HG03342 (cell line): ENCODE data around the gene WASL.
A peak's percentile ranks its signal among the peaks of the same experiment; 100 is the strongest.

Experiments
- ATAC-seq: cut with Tn5 transposase; IDR thresholded peaks from one replicate; pipeline ENCODE4 v1.9.1; 2021; ENCODE audit warnings: mild to moderate bottlenecking, moderate library complexity; ENCODE audit not compliant: unreplicated experiment

The WASL gene

DNA sequence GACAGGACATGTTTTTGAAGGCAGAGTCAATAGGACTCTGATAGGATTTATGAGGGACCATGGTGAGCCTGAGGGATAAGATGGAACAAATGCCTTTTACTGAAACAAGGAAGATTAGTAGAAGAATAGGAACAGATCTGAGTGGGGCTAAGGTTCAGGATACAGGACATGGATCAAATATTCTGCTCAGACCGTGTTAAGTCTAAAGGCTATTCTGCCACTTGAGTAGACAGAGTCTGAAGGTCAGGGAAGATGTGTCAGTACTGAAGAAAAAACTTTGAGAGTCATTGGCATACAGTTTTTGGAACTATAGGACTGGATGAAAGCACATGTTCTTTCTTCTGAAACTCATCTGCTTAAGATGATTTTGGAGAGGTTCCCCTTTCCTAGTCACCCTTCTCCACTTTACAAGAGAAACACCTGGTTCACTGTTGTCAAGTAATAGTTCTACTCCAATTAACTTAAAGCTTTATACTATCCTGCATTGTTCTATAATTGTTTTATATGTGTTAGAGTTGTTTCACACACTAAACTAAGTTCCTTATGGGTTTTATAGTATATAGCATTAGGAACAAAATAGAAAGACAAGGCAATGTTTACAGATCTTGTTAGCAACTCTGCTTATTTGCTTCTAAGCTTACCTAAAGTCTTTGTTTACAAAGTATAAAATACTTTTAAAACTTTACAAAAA is 43.4 kb downstream of the WASL start:
- no peak for ATAC-seq

DNA sequence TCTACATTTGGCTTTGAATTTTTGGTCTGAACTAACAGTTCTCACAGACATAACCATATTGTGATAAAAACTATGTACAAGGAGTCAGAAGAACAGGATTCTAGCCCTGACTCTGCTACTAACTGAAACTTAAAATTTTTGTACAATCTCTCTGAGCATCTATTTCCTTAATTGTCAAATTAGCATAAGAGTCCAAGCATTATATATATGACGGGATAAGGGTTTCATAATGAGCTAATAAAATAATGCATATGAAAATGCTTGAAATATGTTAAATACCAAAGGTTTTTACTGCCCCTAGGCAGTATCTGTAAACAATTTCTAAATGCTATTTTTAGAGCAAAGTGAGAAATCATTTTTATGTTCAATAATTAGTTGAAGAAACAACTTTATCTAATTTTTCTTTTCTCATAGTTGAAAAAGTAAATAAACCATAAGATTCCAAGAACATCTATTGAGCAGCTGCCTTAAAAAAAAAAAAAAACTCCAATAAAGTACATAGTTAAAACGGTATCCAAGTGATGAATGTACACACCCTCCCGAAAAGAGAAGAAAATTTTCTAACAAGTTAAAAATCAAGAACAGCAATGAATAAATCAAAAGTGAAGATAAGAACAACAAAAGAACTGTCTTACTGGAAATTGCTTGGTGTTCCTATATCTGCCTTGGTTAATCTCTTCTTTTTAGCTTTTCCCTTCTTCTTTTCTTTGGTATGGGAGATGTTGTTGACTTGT is 52.7 kb downstream of the WASL start:
- ATAC-seq: no peak

DNA sequence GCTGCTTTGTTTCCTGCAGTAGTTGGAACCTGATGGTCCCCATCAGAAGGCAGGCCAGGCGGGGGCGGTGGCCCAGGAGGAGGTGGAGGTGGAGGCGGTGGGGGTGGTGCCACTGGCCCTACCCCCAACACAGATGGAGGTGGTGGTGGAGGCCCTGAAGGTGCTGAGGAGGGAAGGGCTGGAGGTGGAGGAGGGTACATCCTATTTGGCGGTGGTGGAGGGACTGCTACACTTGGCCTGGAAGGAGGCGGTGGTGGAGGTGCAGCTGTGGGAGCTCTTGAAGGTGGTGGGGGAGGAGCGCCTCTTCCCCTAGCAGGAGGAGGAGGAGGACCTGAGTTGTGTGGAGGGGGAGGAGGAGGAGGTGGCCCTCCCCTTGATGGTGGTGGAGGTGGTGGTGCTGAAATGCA is 56.3 kb downstream of the WASL start:
- no peak for ATAC-seq

DNA sequence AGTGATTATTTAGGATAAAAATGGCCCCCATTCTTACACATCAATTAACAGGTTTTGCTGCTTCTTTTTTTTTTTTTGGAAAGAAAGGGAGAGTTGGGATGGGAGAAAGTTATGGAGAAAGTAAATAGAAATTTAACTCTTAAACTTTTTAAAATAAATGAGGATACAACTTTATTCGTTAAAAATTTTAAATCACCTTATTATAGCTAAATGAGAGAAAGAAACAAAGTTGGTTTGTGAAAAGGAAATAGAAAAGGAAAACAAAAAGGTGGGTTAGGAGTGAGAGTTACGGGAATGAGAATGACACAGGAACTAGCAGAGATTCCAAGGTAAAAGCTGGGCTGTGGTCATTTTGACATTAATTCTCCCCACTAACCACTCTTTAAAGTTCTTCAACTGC is 58.3 kb downstream of the WASL start:
- no peak for ATAC-seq

DNA sequence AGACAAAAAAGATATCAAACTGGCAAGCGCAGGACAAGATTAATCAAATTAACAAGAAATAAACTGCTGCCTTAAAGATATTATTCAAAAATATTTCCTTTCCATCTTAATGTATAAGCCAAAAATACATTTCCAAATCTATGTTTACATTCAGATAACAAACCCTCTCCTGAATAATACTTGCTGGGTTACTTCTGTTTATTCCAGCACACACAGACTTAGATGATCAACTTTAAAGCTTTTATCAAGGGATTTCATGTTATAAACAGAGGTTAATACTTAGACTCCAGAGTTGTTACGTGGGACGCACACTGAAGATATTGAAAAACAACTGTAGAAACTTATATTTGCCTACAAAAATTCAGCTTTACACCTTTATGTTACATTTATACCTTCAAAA is 59.6 kb downstream of the WASL start:
- no peak for ATAC-seq

DNA sequence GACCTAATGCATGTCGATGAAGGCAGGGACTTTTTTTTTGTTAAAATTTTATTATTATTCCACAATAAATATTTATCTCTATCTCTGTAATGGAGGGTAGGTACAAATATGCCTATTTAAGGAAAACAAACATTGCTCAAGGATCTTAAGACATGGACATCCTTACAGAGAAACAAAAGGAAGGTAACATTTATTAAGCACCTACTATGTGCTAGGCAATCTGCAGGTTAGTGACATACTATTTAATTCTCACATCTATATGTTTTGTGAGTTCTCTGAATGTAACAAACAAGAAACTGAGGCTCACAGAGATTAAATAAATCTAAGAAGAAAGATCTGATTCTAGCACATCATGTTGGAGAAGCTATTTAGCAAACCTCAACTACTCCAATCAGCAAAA is 61.1 kb downstream of the WASL start:
- ATAC-seq: no peak

DNA sequence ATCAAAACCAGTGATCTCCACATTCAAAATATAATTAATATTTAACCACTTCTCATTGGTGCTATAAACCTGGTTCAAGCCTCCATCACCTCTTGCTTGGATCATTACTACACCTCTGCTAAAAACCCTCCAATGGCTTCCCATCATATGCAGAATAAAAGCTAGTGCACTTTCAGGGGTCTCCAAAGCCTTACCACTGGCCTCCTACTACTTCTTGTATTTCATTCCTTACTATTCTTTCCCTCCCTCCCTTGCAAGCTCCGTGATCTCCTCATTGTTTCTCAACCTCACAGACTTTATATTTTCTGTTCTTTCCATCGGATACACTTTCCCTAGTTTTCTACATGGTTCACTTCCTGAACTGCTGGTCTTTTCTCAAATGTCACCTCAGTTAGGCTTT is 61.6 kb downstream of the WASL start:
- ATAC-seq: no peak

DNA sequence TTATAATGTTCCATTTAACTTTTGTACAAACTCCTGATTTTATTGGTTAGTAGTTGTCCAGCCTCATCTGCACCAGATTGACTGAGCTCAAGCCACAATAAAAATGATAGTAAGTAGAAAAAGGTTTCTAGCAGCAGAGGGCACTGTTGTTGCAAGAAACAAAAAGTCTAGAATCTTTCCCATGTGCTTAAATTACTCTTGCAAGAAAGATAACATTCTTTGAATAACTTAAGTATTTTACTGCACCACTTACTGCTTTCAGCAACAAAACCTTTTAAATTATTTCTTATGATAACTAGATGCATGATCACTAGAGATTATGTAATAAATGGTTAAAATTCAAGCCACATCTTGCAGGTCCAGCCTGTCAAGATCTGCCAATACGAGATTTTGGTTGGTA is 66.1 kb downstream of the WASL start:
- ATAC-seq: peak; percentile 54

DNA sequence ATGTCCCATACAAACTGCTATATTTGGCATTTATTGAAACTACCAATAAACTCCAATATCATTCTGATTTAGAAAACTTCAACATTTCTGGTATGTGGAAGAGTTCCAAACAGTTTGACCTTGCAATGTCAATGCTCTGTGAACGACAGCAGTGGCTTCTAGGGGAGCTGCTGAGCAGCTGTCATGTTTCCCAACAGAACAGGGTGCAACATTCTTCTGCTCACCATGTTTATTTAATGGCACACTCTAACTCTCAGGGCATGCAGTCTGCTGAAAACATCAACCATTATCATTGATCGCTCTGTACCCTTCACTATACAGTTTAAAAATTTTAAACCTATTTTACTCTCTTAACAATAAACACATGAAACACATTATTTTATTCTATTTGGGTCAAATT is 67.2 kb downstream of the WASL start:
- ATAC-seq: no peak

DNA sequence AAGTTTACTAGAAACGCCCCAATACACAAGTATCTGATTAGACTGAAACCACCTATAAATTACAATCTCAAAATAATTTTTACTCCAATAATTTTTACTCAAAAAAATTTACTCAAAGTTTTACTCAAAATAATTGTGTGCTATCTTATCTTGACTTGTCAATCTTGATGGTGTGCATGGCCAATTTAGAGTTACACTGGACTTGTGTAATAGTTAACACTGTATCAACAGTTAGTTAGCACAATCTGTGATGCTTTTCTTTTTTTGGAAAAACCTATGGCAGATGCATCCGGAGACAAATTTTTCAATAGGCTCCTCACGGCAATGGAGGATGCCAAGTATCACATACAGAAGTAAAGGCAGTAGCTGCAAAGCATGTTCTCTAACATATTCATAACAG is 68.2 kb downstream of the WASL start:
- ATAC-seq: no peak

DNA sequence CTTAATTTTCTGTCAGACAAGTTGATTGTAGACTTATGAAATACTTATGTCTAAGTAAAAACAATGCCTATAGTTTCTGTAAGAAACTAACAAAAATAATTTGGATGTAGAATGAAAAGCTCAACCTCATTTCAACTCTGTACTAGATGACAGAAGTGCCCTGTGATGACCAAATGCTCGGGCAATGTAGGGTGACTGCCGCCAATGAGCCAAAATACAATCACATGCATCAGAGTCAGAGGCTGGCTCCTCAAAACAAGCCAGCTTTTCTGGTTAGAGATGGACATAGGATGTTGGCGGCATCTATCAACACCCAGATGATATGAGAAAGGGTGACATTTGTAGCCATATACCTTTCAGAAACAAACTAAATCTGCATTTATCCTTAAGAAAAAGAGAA is 69.2 kb downstream of the WASL start:
- no peak for ATAC-seq

DNA sequence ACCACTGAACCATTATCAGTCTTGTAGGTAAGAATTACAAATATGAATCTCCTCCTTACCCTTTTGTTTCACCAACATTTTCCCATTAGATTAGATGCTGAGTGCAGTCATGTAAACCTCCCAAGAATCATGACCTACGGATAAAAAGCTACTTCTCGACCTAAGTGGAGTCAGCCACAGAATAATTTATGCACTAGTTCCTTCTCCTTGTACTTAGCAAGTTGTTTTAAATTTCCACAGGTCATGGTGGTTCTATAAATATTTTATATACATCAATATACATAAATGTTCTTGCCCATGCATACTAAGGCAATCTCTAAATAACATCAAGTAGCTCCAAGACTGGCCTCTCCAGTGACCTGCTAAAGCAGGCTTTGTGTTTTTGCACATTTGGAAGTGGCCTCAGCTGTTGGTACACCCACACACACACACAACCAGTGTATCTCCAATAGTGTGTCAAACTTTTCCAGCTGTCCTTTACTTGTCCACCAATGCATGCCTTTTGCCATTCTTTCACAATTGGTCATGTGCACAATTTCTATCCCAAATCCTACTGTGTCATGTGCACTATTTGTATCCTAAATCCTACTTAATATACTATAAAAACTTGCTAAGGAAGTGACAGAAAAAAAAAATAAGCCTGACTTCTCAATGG is 71.6 kb downstream of the WASL start:
- no peak for ATAC-seq

DNA sequence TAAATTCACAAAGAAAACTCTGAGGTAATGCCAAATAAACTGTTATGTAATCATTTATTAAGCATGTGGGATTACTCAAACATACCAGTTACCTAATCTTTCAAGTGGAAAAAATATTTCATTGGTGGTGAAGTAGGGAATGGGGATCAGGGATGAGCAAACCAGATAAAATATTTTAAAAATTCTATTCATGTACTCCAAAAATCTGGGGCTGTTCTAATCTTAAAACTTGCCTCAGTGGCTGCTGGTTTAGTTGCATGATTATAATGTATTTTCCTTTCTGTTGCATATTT is 73.7 kb downstream of the WASL start:
- ATAC-seq: no peak

DNA sequence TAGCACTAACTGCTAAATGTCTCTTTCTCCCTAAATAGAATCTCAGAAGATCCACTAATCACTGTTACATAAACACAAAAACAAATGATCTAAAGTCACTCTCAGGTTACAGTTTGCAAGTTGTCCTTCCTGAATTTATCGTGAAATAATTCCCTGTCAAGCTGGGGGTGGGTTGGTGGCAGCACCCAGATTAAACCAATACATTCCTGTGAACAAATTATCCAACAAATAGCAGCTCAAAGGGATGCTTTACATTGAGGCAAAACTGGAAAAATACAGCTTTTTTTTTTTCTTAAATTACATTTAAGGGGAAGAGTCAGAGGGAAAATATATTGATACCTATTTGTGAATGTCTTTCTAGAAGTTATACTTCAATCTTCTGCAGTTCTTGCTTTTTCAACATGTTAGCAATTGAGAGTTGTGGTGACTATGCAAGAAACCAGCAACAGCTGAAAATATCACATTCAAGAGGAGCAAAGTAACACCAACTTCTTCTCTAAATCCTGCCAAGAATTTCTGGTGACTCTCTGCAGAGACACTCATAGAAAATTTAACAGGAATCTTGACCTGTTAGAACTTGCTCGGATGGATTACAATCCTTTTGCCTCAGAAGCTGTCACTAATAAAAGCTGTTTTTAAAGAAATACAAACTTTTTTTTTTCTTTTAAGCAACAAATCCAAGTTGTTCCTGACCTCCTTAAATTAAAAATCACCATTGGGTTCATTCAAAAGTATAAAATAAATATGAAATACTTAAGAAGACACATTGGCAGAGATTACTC is 74.2 kb downstream of the WASL start:
- ATAC-seq: no peak

DNA sequence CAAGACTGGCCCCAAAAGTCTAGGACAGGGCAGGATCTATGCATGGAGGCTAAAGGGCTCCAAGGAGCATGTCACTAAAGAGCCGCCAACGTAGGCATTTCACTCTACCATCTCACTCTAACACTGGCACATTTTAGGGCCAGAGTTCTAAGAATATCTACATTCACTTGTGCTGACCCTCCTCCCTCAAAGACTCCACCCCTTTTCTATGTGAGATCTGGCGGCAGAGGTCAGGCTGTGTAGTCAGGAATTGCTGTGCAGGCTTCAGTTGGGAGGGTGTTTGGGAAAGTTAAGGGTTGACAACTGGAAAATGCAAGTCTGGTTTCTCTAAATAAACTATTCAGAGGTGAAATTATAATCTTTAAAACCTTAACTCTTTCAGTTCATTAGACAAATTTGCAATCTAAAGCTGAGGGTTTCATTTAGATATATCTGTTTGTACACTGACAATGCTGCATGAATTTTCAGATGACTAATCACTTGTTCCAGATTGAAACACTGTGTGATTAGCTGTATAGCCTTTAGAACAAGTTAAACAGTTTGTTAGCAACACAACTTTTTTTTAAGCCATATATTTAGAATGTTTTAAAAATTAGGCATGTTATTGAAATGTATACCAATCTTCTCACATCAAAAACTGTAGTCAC is 74.9 kb downstream of the WASL start:
- ATAC-seq: no peak

DNA sequence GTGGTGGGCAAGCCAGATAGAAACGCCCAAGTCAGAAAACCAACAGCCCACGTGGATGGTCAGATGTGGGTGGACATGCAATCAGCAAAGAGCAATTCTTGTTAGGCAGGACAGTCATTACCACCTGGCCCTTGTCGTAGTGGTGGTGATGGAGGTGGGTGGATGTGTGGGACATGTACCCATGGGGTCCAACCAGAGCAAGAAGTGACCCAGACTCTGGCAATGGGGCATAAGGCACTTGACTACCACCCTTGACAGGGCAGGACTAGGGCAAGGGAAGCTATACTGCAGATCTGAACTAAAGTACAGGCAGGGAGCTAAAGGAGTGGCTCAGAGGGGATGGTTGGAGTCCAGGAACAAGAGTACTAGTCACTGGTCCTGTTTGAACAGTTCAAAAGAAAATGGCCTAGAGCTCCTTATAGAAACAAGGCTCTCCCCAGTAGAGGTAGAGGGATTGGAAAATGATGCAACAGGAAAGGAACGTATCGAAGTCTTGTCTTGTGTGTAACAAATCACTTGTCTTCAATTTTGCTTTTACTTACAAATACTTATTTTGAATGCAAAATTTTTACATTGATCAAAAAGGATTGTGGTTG is 75.6 kb downstream of the WASL start:
- ATAC-seq: no peak

DNA sequence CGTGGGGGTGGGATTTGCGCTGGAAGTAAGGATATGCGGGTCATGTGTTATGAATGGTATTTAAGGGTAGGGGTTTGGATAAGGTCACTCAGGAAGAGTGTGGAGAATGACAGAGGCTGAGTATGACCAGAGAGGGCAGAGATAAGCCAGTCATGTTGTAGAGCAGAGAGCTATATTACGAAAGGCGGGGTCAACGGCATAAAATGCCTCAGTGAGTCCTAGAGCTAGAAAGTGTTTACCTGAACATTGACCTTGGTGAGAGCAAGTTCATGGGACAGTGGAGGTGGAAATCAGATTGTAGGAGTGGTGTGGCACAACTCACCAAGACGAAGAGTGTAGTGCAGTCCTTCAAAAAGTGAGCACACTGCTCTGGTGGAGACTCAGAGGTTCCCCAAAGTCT is 79.3 kb downstream of the WASL start:
- ATAC-seq: no peak

DNA sequence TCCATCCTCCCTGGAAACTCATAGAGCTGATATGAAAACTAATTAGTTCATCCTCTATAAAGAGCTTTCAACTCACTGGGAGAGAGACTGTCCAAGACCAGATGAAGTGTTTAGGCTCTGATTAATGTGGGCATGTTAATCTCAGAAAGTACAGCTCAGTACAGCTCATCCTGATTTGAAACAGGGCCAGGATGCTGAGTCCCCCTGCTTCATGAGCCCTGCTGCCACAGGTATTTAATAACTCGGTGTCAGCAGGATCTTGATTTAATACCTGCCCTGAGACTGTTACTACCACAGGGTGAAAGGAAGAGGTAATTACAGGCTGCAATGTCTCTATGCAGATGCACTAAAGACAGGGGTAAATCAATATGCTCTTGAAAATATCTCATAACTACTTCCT is 82.3 kb downstream of the WASL start:
- ATAC-seq: no peak

DNA sequence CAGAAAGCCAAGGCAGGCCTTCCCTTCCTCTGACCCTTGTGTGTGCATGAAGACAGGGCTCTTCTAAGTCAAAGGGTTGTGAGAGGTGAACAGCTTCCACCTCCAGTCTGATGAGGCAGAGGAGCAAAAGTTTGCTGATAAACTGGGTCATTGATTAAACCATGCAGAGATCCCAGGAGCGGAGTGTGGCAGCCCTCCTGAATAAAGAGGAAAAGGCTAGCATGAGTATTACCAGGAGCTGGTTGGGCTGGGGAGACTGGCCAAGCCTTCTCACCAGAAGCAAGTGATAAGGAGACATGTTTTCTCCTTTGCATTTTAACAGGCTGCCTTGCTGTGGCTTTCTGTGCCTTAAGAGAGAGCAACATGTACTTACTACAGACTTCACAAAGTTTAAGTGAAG is 82.9 kb downstream of the WASL start:
- ATAC-seq: no peak

DNA sequence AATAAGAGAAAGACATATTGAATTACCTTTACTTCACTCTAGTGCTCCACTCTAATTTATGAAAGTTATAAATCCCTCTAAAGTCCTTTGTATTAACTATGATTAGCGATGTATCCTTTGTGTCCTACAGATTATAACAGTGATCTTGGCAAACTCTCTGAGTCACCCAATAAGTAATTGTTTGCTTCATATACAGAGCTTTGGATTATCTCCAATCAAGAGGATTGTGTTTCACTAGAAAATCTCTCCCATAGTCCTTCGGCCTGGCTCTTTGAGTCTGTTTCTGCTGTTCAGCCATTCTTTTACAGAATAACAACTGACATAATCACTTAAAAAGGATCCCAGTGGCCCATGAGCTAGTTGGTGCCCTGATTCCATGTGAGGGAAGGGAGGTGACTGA is 83.6 kb downstream of the WASL start:
- ATAC-seq: no peak

DNA sequence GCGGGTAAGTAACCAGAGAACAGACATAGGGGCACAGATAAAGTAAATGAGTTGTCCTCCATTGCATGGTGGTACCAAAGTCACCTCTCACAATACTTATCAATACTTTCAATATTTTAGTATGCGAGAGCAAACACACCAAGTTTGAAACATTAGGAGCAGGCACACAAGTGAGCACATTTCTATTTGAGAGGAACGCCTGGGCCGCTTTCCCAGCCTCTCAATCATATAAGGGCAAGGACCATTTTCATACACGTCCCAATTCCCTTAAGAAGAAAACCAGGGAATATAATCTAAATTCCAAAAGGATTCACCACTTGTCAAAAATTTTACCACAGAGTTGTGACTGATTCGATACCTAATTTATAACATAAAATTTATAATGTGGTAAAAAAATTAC is 85.6 kb downstream of the WASL start:
- no peak for ATAC-seq
